ENCODE measurements around the gene PPP2CA.
"Not testable (repeated sequence)": the region's sequence is repeated elsewhere in the genome, so short reads cannot be mapped to it uniquely, and the experiment has no call there.

PPP2CA gene

DNA sequence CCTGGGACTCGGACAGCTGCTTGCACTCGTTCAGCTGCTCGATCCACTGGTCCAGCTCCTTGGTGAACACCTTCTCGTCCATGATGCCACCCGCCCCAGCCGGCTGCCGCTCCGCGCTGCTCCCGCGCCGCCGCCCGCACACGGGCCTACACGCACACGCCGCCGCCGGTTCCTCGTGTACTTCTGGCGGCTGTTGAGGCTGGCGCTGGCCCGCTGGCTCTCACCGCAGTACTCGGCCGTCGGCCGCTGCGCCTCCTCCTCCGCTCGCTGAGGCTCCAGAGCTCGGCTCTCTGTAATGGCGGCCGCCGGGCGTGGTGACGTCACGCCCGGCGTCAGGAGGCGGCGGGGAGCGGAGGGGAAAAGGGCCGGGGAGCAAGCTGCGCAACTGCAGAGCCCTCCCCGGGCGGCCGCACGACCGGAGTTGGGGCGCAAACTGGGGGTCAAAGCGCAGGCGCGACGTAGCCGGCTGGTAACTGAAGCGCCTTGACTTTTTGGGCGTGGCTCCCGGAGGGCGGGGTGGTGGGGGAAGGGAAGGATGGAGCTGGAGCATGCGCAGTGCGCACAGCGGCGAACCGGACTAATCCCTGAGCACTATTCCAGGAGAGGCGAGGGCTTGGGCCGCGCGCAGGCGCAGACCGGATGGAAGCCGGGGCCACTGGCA, at the start of gene PPP2CA:
Gene PPP2CA, minus strand, starts transcription at position 294 of the 661 bp plus-strand sequence. Its CDS starts 212 bp downstream, at position 82.
- peak within 1 kb of the TSS; percentile 98 to 100 for H3K9ac ChIP-seq (ENCODE audit: low read depth in 1 of 2, low read length in 2 of 2)
- no peaks in the 10 kb centered on the region for H3K27me3 ChIP-seq (ENCODE audit: control insufficient read depth in 2 of 2, insufficient read depth in 2 of 2, low read length in 2 of 2)
- peaks cover 3 to 27% of the 10 kb centered on the region in 2 donors for H3K4me1 ChIP-seq (ENCODE audit: control insufficient read depth in 2 of 2, insufficient read depth in 2 of 2, low read length in 2 of 2)
- peak within 1 kb of the TSS; percentile 100 for H3K27ac ChIP-seq (ENCODE audit: low read depth in 2 of 2, low read length in 2 of 2)
- no peaks in the 10 kb centered on the region for H3K9me3 ChIP-seq (ENCODE audit: control insufficient read depth in 2 of 2, low read length in 2 of 2)
- peak within 1 kb of the TSS; percentile 90 to 95 for H3K4me3 ChIP-seq (ENCODE audit: low read length in 2 of 2)
- peaks cover 0 to under 1% of the 10 kb centered on the region in 2 donors for H3K36me3 ChIP-seq (ENCODE audit: control insufficient read depth in 2 of 2, insufficient read depth in 2 of 2, low read length in 2 of 2)

GRCh38 chr5:134273642-134274395, 47.9 kb upstream of the PPP2CA start:
- H3K9ac ChIP-seq (ENCODE audit: low read depth in 1 of 2, low read length in 2 of 2), result no peak overlapping the region
- H3K4me3 ChIP-seq (ENCODE audit: low read length in 2 of 2), result no peak overlapping the region
- no peaks in the 10 kb centered on the region for H3K27me3 ChIP-seq (ENCODE audit: control insufficient read depth in 2 of 2, insufficient read depth in 2 of 2, low read length in 2 of 2)
- no peaks in the 10 kb centered on the region for H3K36me3 ChIP-seq (ENCODE audit: control insufficient read depth in 2 of 2, insufficient read depth in 2 of 2, low read length in 2 of 2)
- no peaks in the 10 kb centered on the region for H3K4me1 ChIP-seq (ENCODE audit: control insufficient read depth in 2 of 2, insufficient read depth in 2 of 2, low read length in 2 of 2)
- H3K9me3 ChIP-seq (ENCODE audit: control insufficient read depth in 2 of 2, low read length in 2 of 2), result no peaks in the 10 kb centered on the region
- no peak overlapping the region for H3K27ac ChIP-seq (ENCODE audit: low read depth in 2 of 2, low read length in 2 of 2)

GRCh38 chr5:134271059-134271458, 45.2 kb upstream of the PPP2CA start:
- Histone ChIP-seq H3K9ac (ENCODE audit: low read depth in 1 of 2, low read length in 2 of 2) (no peak overlapping the region), H3K27ac (ENCODE audit: low read depth in 2 of 2, low read length in 2 of 2) (no peak overlapping the region), H3K4me1 (ENCODE audit: control insufficient read depth in 2 of 2, insufficient read depth in 2 of 2, low read length in 2 of 2) (no peaks in the 10 kb centered on the region), H3K36me3 (ENCODE audit: control insufficient read depth in 2 of 2, insufficient read depth in 2 of 2, low read length in 2 of 2) (no peaks in the 10 kb centered on the region), H3K4me3 (ENCODE audit: low read length in 2 of 2) (no peak overlapping the region), H3K27me3 (ENCODE audit: control insufficient read depth in 2 of 2, insufficient read depth in 2 of 2, low read length in 2 of 2) (no peaks in the 10 kb centered on the region), H3K9me3 (ENCODE audit: control insufficient read depth in 2 of 2, low read length in 2 of 2) (no peaks in the 10 kb centered on the region)

- no peaks in the 10 kb centered on the region for H3K36me3 ChIP-seq (ENCODE audit: control insufficient read depth in 2 of 2, insufficient read depth in 2 of 2, low read length in 2 of 2)
- no peaks in the 10 kb centered on the region for H3K4me1 ChIP-seq (ENCODE audit: control insufficient read depth in 2 of 2, insufficient read depth in 2 of 2, low read length in 2 of 2)
- no peaks in the 10 kb centered on the region for H3K27me3 ChIP-seq (ENCODE audit: control insufficient read depth in 2 of 2, insufficient read depth in 2 of 2, low read length in 2 of 2)
- H3K4me3 ChIP-seq (ENCODE audit: low read length in 2 of 2), result no peak overlapping the region
- no peak overlapping the region for H3K9ac ChIP-seq (ENCODE audit: low read depth in 1 of 2, low read length in 2 of 2)
- H3K27ac ChIP-seq (ENCODE audit: low read depth in 2 of 2, low read length in 2 of 2), result no peak overlapping the region
- H3K9me3 ChIP-seq (ENCODE audit: control insufficient read depth in 2 of 2, low read length in 2 of 2), result no peaks in the 10 kb centered on the region
Measured at GRCh38 chr5:134268919-134269318, 43.0 kb upstream of the PPP2CA start.

DNA sequence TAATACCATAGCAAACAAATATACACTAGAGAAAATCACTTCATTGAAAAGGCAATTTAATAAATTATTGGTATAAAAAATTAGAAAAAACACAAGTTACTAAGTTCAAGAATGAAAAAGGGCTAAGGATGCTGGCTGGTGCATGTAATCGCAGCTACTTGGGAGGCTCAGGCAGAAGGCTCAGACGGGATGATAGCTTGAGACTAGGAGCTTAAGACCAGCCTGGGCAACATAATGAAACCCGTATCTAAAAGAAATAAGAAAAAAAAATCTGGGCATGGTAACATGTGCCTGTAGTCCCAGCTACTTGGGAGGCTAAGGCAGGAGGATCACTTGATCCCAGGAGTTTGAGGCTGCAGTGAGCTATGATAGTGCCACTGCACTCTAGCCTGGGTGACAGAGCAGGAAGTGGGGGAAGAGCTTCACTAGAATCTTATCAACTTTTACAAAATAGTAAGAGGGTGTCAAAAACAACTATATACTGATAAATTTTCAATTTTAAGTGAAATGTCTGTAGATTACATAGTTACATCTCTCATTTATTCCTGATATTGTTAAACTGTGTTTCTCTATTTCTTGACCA, 42.2 kb upstream of the PPP2CA start:
- no peak overlapping the region for H3K9ac ChIP-seq (ENCODE audit: low read depth in 1 of 2, low read length in 2 of 2)
- H3K36me3 ChIP-seq (ENCODE audit: control insufficient read depth in 2 of 2, insufficient read depth in 2 of 2, low read length in 2 of 2), result no peaks in the 10 kb centered on the region
- H3K27me3 ChIP-seq (ENCODE audit: control insufficient read depth in 2 of 2, insufficient read depth in 2 of 2, low read length in 2 of 2), result no peaks in the 10 kb centered on the region
- no peak overlapping the region for H3K27ac ChIP-seq (ENCODE audit: low read depth in 2 of 2, low read length in 2 of 2)
- no peak overlapping the region for H3K4me3 ChIP-seq (ENCODE audit: low read length in 2 of 2)
- no peaks in the 10 kb centered on the region for H3K4me1 ChIP-seq (ENCODE audit: control insufficient read depth in 2 of 2, insufficient read depth in 2 of 2, low read length in 2 of 2)
- H3K9me3 ChIP-seq (ENCODE audit: control insufficient read depth in 2 of 2, low read length in 2 of 2), result no peaks in the 10 kb centered on the region

DNA sequence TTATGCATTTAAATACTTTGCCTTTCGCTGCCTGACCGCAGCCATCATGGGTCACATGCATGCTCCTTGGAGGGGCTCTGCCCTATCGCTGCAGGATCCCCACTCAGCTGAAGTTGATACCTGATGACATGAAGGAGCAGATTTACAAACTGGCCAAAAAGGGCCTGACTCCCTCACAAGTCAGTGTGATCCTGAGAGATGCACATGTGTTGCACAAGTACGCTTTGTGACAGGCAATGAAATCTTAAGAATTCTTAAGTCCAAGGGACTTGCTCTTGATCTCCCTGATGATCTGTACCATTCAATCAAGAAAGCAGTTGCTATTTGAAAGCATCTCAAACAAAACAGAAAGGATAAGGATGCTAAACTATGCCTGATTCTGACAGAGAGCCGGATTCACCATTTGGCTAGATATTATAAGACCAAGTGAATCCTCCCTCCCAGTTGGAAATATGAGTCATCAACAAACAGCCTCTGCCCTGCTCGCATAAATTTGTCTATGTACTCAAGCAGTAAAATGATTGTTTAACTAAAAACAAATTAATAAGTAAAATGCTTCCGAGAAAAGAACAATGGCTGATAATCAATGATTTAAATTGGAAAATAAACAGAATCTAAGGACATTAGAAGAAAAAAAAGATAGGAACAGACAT, 41.6 kb upstream of the PPP2CA start:
- H3K4me1 ChIP-seq (ENCODE audit: control insufficient read depth in 2 of 2, insufficient read depth in 2 of 2, low read length in 2 of 2), result no peaks in the 10 kb centered on the region
- H3K27ac ChIP-seq (ENCODE audit: low read depth in 2 of 2, low read length in 2 of 2), result no peak overlapping the region
- H3K9me3 ChIP-seq (ENCODE audit: control insufficient read depth in 2 of 2, low read length in 2 of 2), result no peaks in the 10 kb centered on the region
- no peak overlapping the region for H3K4me3 ChIP-seq (ENCODE audit: low read length in 2 of 2)
- H3K27me3 ChIP-seq (ENCODE audit: control insufficient read depth in 2 of 2, insufficient read depth in 2 of 2, low read length in 2 of 2), result no peaks in the 10 kb centered on the region
- H3K9ac ChIP-seq (ENCODE audit: low read depth in 1 of 2, low read length in 2 of 2), result no peak overlapping the region
- no peaks in the 10 kb centered on the region for H3K36me3 ChIP-seq (ENCODE audit: control insufficient read depth in 2 of 2, insufficient read depth in 2 of 2, low read length in 2 of 2)

GRCh38 chr5:134263801-134264200, 37.9 kb upstream of the PPP2CA start:
- H3K4me3 ChIP-seq (ENCODE audit: low read length in 2 of 2), result no peak overlapping the region
- H3K9me3 ChIP-seq (ENCODE audit: control insufficient read depth in 2 of 2, low read length in 2 of 2), result no peaks in the 10 kb centered on the region
- no peak overlapping the region for H3K27ac ChIP-seq (ENCODE audit: low read depth in 2 of 2, low read length in 2 of 2)
- no peaks in the 10 kb centered on the region for H3K36me3 ChIP-seq (ENCODE audit: control insufficient read depth in 2 of 2, insufficient read depth in 2 of 2, low read length in 2 of 2)
- no peaks in the 10 kb centered on the region for H3K27me3 ChIP-seq (ENCODE audit: control insufficient read depth in 2 of 2, insufficient read depth in 2 of 2, low read length in 2 of 2)
- no peaks in the 10 kb centered on the region for H3K4me1 ChIP-seq (ENCODE audit: control insufficient read depth in 2 of 2, insufficient read depth in 2 of 2, low read length in 2 of 2)
- H3K9ac ChIP-seq (ENCODE audit: low read depth in 1 of 2, low read length in 2 of 2), result no peak overlapping the region

GRCh38 chr5:134262629-134263028, 36.8 kb upstream of the PPP2CA start:
- H3K27me3 ChIP-seq (ENCODE audit: control insufficient read depth in 2 of 2, insufficient read depth in 2 of 2, low read length in 2 of 2); H3K27ac ChIP-seq (ENCODE audit: low read depth in 2 of 2, low read length in 2 of 2); H3K4me3 ChIP-seq (ENCODE audit: low read length in 2 of 2); H3K4me1 ChIP-seq (ENCODE audit: control insufficient read depth in 2 of 2, insufficient read depth in 2 of 2, low read length in 2 of 2); H3K9ac ChIP-seq (ENCODE audit: low read depth in 1 of 2, low read length in 2 of 2); H3K36me3 ChIP-seq (ENCODE audit: control insufficient read depth in 2 of 2, insufficient read depth in 2 of 2, low read length in 2 of 2); H3K9me3 ChIP-seq (ENCODE audit: control insufficient read depth in 2 of 2, low read length in 2 of 2): not testable (repeated sequence)

DNA sequence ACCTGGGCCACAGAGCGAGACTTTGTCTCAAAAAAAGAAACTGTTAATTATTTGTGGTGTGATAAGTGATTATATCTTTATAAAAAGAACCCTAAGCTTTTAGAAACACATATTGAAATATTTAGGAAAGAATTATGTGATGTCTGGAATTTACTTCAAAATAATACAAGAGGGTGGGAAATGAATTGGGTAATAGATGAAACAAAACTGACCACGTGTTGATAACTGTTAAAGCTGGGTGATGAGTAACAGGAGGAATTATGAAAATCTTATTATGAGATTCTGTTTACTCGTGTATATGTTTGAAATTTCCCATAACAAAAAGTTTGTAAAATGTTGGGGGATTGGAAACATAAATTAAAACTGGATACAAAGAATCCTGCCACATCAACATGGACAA, 33.0 kb upstream of the PPP2CA start:
- Histone ChIP-seq H3K9me3 (ENCODE audit: control insufficient read depth in 2 of 2, low read length in 2 of 2) (no peaks in the 10 kb centered on the region), H3K9ac (ENCODE audit: low read depth in 1 of 2, low read length in 2 of 2) (no peak overlapping the region), H3K4me3 (ENCODE audit: low read length in 2 of 2) (no peak overlapping the region), H3K36me3 (ENCODE audit: control insufficient read depth in 2 of 2, insufficient read depth in 2 of 2, low read length in 2 of 2) (no peaks in the 10 kb centered on the region), H3K27me3 (ENCODE audit: control insufficient read depth in 2 of 2, insufficient read depth in 2 of 2, low read length in 2 of 2) (peaks cover 0 to 5% of the 10 kb centered on the region in 2 donors), H3K27ac (ENCODE audit: low read depth in 2 of 2, low read length in 2 of 2) (no peak overlapping the region), H3K4me1 (ENCODE audit: control insufficient read depth in 2 of 2, insufficient read depth in 2 of 2, low read length in 2 of 2) (no peaks in the 10 kb centered on the region)

DNA sequence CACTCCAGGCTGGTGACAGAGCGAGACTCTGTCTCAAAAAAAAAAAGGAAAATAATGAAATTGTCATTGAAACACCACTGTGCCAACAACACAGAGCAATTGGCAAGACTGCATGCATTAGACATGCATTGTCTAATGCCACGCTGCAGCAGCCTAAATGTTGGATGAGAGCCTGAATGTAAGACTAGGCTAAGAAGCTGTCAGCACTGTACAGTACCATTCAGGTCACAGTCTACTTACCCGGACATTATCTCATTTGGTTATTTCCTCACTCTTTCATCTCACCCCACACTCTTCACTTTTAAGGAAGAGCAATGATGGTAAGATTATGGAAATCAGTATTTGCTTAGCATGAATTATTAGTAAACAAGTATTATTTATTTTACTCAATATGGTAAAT, 31.3 kb upstream of the PPP2CA start:
- Histone ChIP-seq H3K27ac (ENCODE audit: low read depth in 2 of 2, low read length in 2 of 2) (no peak overlapping the region), H3K4me3 (ENCODE audit: low read length in 2 of 2) (no peak overlapping the region), H3K27me3 (ENCODE audit: control insufficient read depth in 2 of 2, insufficient read depth in 2 of 2, low read length in 2 of 2) (peaks cover 0 to 6% of the 10 kb centered on the region in 2 donors), H3K9ac (ENCODE audit: low read depth in 1 of 2, low read length in 2 of 2) (no peak overlapping the region), H3K4me1 (ENCODE audit: control insufficient read depth in 2 of 2, insufficient read depth in 2 of 2, low read length in 2 of 2) (no peaks in the 10 kb centered on the region), H3K9me3 (ENCODE audit: control insufficient read depth in 2 of 2, low read length in 2 of 2) (no peaks in the 10 kb centered on the region), H3K36me3 (ENCODE audit: control insufficient read depth in 2 of 2, insufficient read depth in 2 of 2, low read length in 2 of 2) (no peaks in the 10 kb centered on the region)

Data from mucosa of rectum (tissue), 2 donors.